H1 (cell line): ENCODE measurements around the gene CIDEA. TPM values are rescaled to one million over a fixed set of nuclear protein-coding genes. Genes with fewer than 3 reads are reported as not detected.
A peak's percentile ranks its signal among the peaks of the same experiment; 100 is the strongest.

Experiments
- CTCF ChIA-PET: fragments of 300-600 bp; sonication (Branson Sonifier 250); formaldehyde crosslinking; loops from one replicate; lab custom pipeline; 2021; ENCODE audit not compliant: partially characterized antibody; lab: Charles Lee
- POLR2A ChIA-PET: fragments of 300-600 bp; sonication (Branson Sonifier 250); formaldehyde crosslinking; loops from one replicate; lab custom pipeline; 2021; ENCODE audit warnings: inconsistent platforms; ENCODE audit not compliant: partially characterized antibody; lab: Charles Lee
- DNase-seq, 2 experiments: peaks; one replicate each; pipeline versions ENCODE4 v3.0.0 to v3.0.0-alpha.2; 2010 to 2022; ENCODE audit warnings: low spot score in 2 of 2, low read depth in 1 of 2, mixed read lengths in 1 of 2
- FAIRE-seq: peaks from 2 replicates; lab custom pipeline; 2011; peaks lifted over from hg19 to GRCh38; lab: Jason Lieb, UNC
- H2AFZ ChIP-seq: 2 replicates; pipeline ENCODE4 v1.8.1; 2012; ENCODE audit warnings: low read length, inconsistent platforms
- H2AK5ac ChIP-seq: 2 replicates; pipeline ENCODE4 v1.6.1; 2013; ENCODE audit warnings: low read depth, low read length
- H2BK120ac ChIP-seq: replicated peaks from 2 replicates; pipeline ENCODE3; 2013; ENCODE audit warnings: low read depth, low read length, inconsistent platforms
- H2BK12ac ChIP-seq: 2 replicates; pipeline ENCODE4 v1.6.1; 2013; ENCODE audit warnings: low read depth, low read length
- H2BK15ac ChIP-seq: 2 replicates; pipeline ENCODE4 v1.6.1; 2013; ENCODE audit warnings: low read length
- H2BK20ac ChIP-seq: 2 replicates; pipeline ENCODE4 v1.6.1; 2013; ENCODE audit warnings: low read length
- H2BK5ac ChIP-seq: 2 replicates; pipeline ENCODE4 v1.6.1; 2013; ENCODE audit warnings: low read depth, low read length
- H3K14ac ChIP-seq: 2 replicates; pipeline ENCODE4 v1.6.1; 2013; ENCODE audit warnings: inconsistent platforms; ENCODE audit not compliant: insufficient read length
- H3K18ac ChIP-seq: 2 replicates; pipeline ENCODE4 v1.6.1; 2013; ENCODE audit warnings: low read length; ENCODE audit errors: extremely low read depth
- H3K23ac ChIP-seq: 2 replicates; pipeline ENCODE4 v1.6.1; 2013; ENCODE audit warnings: inconsistent platforms; ENCODE audit not compliant: insufficient read length
- H3K23me2 ChIP-seq: 2 replicates; pipeline ENCODE4 v1.6.1; 2013; ENCODE audit warnings: low read depth, low read length
- H3K27ac ChIP-seq: 2 replicates; pipeline ENCODE4 v1.6.1; 2011; ENCODE audit warnings: low read depth, low read length, inconsistent platforms
- H3K27me3 ChIP-seq, 4 experiments: replicated peaks in 1 of 4; 1 replicate in 1 of 4; 2 replicates in 3 of 4; pipeline versions ENCODE4 v1.6.1 to v1.8.1; 2011 to 2013; ENCODE audit warnings: low read length in 3 of 4, mild to moderate bottlenecking in 3 of 4, inconsistent platforms in 2 of 4, mixed read lengths in 2 of 4, moderate library complexity in 1 of 4; ENCODE audit not compliant: control insufficient read depth in 3 of 4, insufficient read depth in 3 of 4; ENCODE audit errors: extremely low read depth in 1 of 4
- H3K36me3 ChIP-seq, 4 experiments: 2 replicates each; pipeline versions ENCODE4 v1.6.1 to v1.8.1; 2011 to 2013; ENCODE audit warnings: mild to moderate bottlenecking in 4 of 4, low read length in 3 of 4, moderate library complexity in 2 of 4, control low read depth in 1 of 4, inconsistent platforms in 1 of 4; ENCODE audit not compliant: insufficient read depth in 4 of 4, control insufficient read depth in 2 of 4
- H3K4ac ChIP-seq: replicated peaks from 2 replicates; pipeline ENCODE3; 2013; ENCODE audit warnings: low read length, low read depth, mixed read lengths, inconsistent platforms; ENCODE audit not compliant: insufficient read length
- H3K4me1 ChIP-seq, 4 experiments: replicated peaks in 1 of 4; 1 replicate in 1 of 4; 2 replicates in 3 of 4; pipeline versions ENCODE4 v1.6.1 to v1.8.1; 2011 to 2013; ENCODE audit warnings: low read length in 3 of 4, inconsistent platforms in 2 of 4, mixed read lengths in 1 of 4; ENCODE audit not compliant: insufficient read depth in 4 of 4, control insufficient read depth in 3 of 4
- H3K4me2 ChIP-seq, 2 experiments: 2 replicates each; pipeline versions ENCODE4 v1.6.1 to v1.8.1; 2011 to 2013; ENCODE audit warnings: low read depth in 2 of 2, low read length in 2 of 2, control low read depth in 1 of 2, inconsistent platforms in 1 of 2, mild to moderate bottlenecking in 1 of 2; ENCODE audit not compliant: insufficient read depth in 1 of 2
- H3K4me3 ChIP-seq, 4 experiments: fragments of 200-600, 300-600 bp in 1 of 4; sonication (generic), shearing (Covaris generic), sonication (Bioruptor Twin) in 1 of 4; 2 replicates each; pipeline versions ENCODE4 v1.5.1 to v1.8.1; 2011 to 2016; ENCODE audit warnings: low read length in 4 of 4, low read depth in 3 of 4, control low read depth in 2 of 4, inconsistent platforms in 2 of 4, mild to moderate bottlenecking in 2 of 4, mixed read lengths in 1 of 4, moderate library complexity in 1 of 4; ENCODE audit not compliant: insufficient read depth in 2 of 4; ENCODE audit errors: extremely low read depth in 1 of 4
- H3K56ac ChIP-seq: replicated peaks from 2 replicates; pipeline ENCODE3; 2013; ENCODE audit warnings: low read depth, mild to moderate bottlenecking, mixed read lengths, low read length, inconsistent platforms; ENCODE audit not compliant: insufficient read length
- H3K79me1 ChIP-seq: 2 replicates; pipeline ENCODE4 v1.6.1; 2013; ENCODE audit warnings: low read depth, low read length, control low read depth
- H3K79me2 ChIP-seq, 2 experiments: 2 replicates each; pipeline versions ENCODE4 v1.6.1 to v1.8.1; 2012 to 2013; ENCODE audit warnings: low read length in 2 of 2, mild to moderate bottlenecking in 2 of 2, inconsistent platforms in 1 of 2; ENCODE audit not compliant: insufficient read depth in 2 of 2, control insufficient read depth in 1 of 2
- H3K9ac ChIP-seq, 4 experiments: replicated peaks in 1 of 4; 1 replicate in 1 of 4; 2 replicates in 3 of 4; pipeline versions ENCODE4 v1.6.1 to v1.8.1; 2011 to 2013; ENCODE audit warnings: low read depth in 3 of 4, low read length in 3 of 4, control low read depth in 2 of 4, mild to moderate bottlenecking in 2 of 4, moderate library complexity in 2 of 4, inconsistent platforms in 1 of 4; ENCODE audit errors: extremely low read depth in 1 of 4
- H3K9me3 ChIP-seq, 2 experiments: 2 replicates each; pipeline versions ENCODE4 v1.6.1 to v1.8.1; 2012 to 2013; ENCODE audit warnings: mild to moderate bottlenecking in 2 of 2, moderate library complexity in 2 of 2, control low read depth in 1 of 2, inconsistent platforms in 1 of 2, low read depth in 1 of 2, low read length in 1 of 2, mixed read lengths in 1 of 2; ENCODE audit not compliant: insufficient read depth in 2 of 2
- H4K20me1 ChIP-seq, 2 experiments: replicated peaks in 1 of 2; 2 replicates each; pipeline versions ENCODE3 to v1.8.1; 2011 to 2013; ENCODE audit warnings: inconsistent platforms in 2 of 2, low read length in 2 of 2, mild to moderate bottlenecking in 1 of 2; ENCODE audit not compliant: insufficient read depth in 2 of 2, control insufficient read depth in 1 of 2
- H4K5ac ChIP-seq: 2 replicates; pipeline ENCODE4 v1.6.1; 2013; ENCODE audit warnings: low read length, low read depth, mixed read lengths, inconsistent platforms; ENCODE audit not compliant: insufficient read length
- H4K8ac ChIP-seq: 2 replicates; pipeline ENCODE4 v1.8.0; 2013; ENCODE audit warnings: mild to moderate bottlenecking, moderate library complexity, low read length, inconsistent platforms; ENCODE audit not compliant: insufficient read depth; ENCODE audit errors: extremely low read depth
- H4K91ac ChIP-seq: replicated peaks from 2 replicates; pipeline ENCODE3; 2013; ENCODE audit warnings: low read length, mixed read lengths, inconsistent platforms; ENCODE audit not compliant: insufficient read length
- ASH2L ChIP-seq: fragments of 200-600, 300-600 bp; sonication (generic); IDR thresholded peaks from one replicate; pipeline ENCODE4 v1.7.1; 2017; ENCODE audit warnings: low read length
- CBX5 ChIP-seq: fragments of 300-800, 300-1000 bp; sonication (generic); IDR thresholded peaks from 2 replicates; pipeline ENCODE4 v1.7.1; 2016; ENCODE audit warnings: antibody characterized with exemption, low read length, low read depth
- CREB1 ChIP-seq: IDR thresholded peaks from 2 replicates; pipeline ENCODE4 v1.6.1; 2012; ENCODE audit warnings: inconsistent platforms
- MAFK ChIP-seq: IDR thresholded peaks from 2 replicates; pipeline ENCODE4 v1.6.1; 2012; ENCODE audit warnings: low read depth, mild to moderate bottlenecking, improper control_type of control experiment, low read length
- NRF1 ChIP-seq: IDR thresholded peaks from 2 replicates; pipeline ENCODE4 v1.6.1; 2011; ENCODE audit warnings: mild to moderate bottlenecking, low read depth, low read length, improper control_type of control experiment
- SIN3A ChIP-seq, 2 experiments: IDR thresholded peaks in 1 of 2; conservative IDR thresholded peaks in 1 of 2; 2 replicates each; pipeline ENCODE4 v1.6.1; 2011 to 2012; ENCODE audit warnings: low read length in 2 of 2, improper control_type of control experiment in 1 of 2, low read depth in 1 of 2, mild to moderate bottlenecking in 1 of 2
- SIRT6 ChIP-seq: IDR thresholded peaks from one replicate; pipeline ENCODE4 v1.7.1; 2012; ENCODE audit warnings: low read length, inconsistent platforms
- TBP ChIP-seq: IDR thresholded peaks from 2 replicates; pipeline ENCODE4 v1.6.1; 2011; ENCODE audit warnings: low read depth, low read length, improper control_type of control experiment
- WGBS, 2 experiments: shearing (Covaris generic) in 1 of 2; methylation state at CpG; one replicate each; pipeline versions ENCODE4 v1.1.6 to v1.1.7; 2013 to 2015; ENCODE audit warnings: low lambda C conversion rate in 2 of 2, mixed read lengths in 2 of 2, inconsistent platforms in 1 of 2, low coverage in 1 of 2, missing lambda C conversion rate in 1 of 2; ENCODE audit not compliant: insufficient replicate concordance in 2 of 2, insufficient coverage in 1 of 2, insufficient read length in 1 of 2; ENCODE audit errors: extremely low coverage in 1 of 2, missing lambda C conversion rate in 1 of 2; 5-methylcytosine and 5-hydroxymethylcytosine counted together
- polyA plus RNA-seq, 7 experiments: library from polyadenylated mRNA; depleted of rRNA in 3 of 7; stranded (reverse) in 5 of 7; unstranded in 2 of 7; fragments of >200 nt in 5 of 7; fragments of 200-250 nt in 2 of 7; gene quantifications; 1 replicate in 5 of 7; 2 replicates in 1 of 7; 4 replicates in 1 of 7; pipeline versions ENCODE4 v1.2.1 to v1.2.3, GENCODE V29; 2011 to 2013; ENCODE audit warnings: missing spikeins in 2 of 7, mixed read lengths in 2 of 7
- total RNA-seq: library from RNA; stranded (reverse); fragmentation: NEBNext Ultra II Directional; extraction: Animal tissue kit (Norgen Biotek cat#: 25700); gene quantifications from 2 replicates; pipeline ENCODE4 v1.2.1, GENCODE V29; 2021

CIDEA gene
- total and polyA plus RNA-seq, 2 of the 8 experiments (the other 6 are each of a cell fraction or from before 2014, with no cell fraction given), result not detected

DNA sequence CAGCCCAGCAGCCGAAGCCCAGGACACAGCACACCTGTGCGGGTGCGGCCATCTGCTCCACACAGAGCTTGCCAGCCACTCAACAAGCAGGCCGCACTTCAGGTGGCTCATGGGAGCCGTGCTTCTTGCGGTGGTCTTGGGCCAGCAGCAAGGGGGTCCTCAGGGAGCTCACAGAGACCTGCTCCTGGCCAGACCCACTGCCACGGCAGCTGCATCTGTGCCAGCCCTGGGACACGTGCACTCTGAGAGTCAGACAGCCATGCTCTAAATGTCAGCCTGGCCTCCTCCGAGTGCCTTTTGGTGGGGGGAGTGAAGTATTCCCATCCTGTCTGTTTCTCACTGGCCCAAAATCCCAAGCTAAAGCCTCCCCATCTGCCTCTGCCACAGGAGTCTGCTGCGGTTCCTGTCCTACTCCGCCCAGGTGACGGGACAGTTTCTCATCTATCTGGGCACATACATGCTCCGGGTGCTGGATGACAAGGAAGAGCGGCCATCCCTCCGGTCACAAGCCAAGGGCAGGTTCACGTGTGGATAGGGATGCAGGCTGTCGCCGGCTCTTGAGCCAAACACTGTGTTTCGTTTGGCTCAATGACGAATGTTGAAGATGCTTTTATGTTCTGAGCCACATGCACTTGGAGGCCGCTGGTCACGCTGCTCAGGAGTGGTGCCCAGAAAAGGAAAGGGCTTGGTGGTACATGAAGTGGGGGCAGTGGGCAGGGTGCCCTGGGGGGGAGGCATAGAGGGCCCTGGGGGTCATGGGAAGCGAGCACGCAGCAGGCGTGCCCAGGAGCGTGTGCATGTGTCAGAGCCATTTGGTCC is 22.8 kb downstream of the CIDEA start:
- peaks cover 0 to 10% (median 7%) of the 10 kb centered on the region in 4 experiments; a peak in 6 of 7 replicates for H3K4me1 ChIP-seq
- no peak overlapping the region for H3K23ac ChIP-seq
- H2BK120ac ChIP-seq, result no peak overlapping the region
- WGBS, 2 experiments, result 90% methylated on average over 26 of the region's 26 CpGs; no CpG with 5 or more reads in 1 of the 2 experiments
- H3K9me3 ChIP-seq, result no peaks in the 10 kb centered on the region
- H3K18ac ChIP-seq, result no peak overlapping the region
- no peak overlapping the region for H4K5ac ChIP-seq
- H3K56ac ChIP-seq, result no peak overlapping the region
- ChIA-PET CTCF (interaction anchor here (0.6 to 5.3 kb wide), 11 partner anchors 10 to 51 kb away, joined by 3 to 35 read pairs (median 3); no protein-coding TSS in a partner anchor), POLR2A (interaction anchor here (1.5 kb wide), 1 partner anchor 11 kb away, joined by 3 read pairs; no protein-coding TSS in a partner anchor)
- H3K4me3 ChIP-seq, result no peak overlapping the region
- FAIRE-seq (no peak), DNase-seq (no peak)
- no peak overlapping the region for H3K14ac ChIP-seq
- no peak overlapping the region for H3K4ac ChIP-seq
- H2BK5ac ChIP-seq, result no peak overlapping the region
- peak overlapping the region; percentile 50; the same call in 1 of the 2 replicates for H2BK12ac ChIP-seq
- H4K20me1 ChIP-seq, result no peaks in the 10 kb centered on the region
- H3K27me3 ChIP-seq, result no peaks in the 10 kb centered on the region
- no peaks in the 10 kb centered on the region for H3K79me1 ChIP-seq
- no peak overlapping the region for H4K91ac ChIP-seq
- H3K4me2 ChIP-seq, result no peak overlapping the region
- H4K8ac ChIP-seq, result no peak overlapping the region
- TF ChIP-seq SIRT6, result no peak
- TF ChIP-seq CBX5, result no peak
- no peak for TF ChIP-seq MAFK
- TF ChIP-seq CREB1, result no peak
- no peak for TF ChIP-seq SIN3A (conservative IDR thresholded peaks at IDR 0.05 in 1 of 2, IDR thresholded peaks at IDR 0.05 in 1 of 2; ENCODE audit: low read depth in 1 of 2, low read length in 2 of 2)
- TF ChIP-seq TBP, result no peak
- TF ChIP-seq NRF1, result no peak
- TF ChIP-seq ASH2L, result no peak
- no peak overlapping the region for H2AFZ ChIP-seq
- H2BK20ac ChIP-seq, result no peak overlapping the region
- no peaks in the 10 kb centered on the region for H3K23me2 ChIP-seq
- H2AK5ac ChIP-seq, result no peak overlapping the region
- H3K27ac ChIP-seq, result no peak overlapping the region
- H2BK15ac ChIP-seq, result 0 out of 2 replicates have a peak overlapping the region, but pooled peaks have one; percentile 46
- no peak overlapping the region; a peak in 2 of 7 replicates for H3K9ac ChIP-seq
- H3K79me2 ChIP-seq, result no peaks in the 10 kb centered on the region
- no peaks in the 10 kb centered on the region for H3K36me3 ChIP-seq
